HG03108 (cell line): ENCODE results near the gene OR11A1.

Experiments used
- ATAC-seq: cut with Tn5 transposase; IDR thresholded peaks from one replicate; pipeline ENCODE4 v1.9.1; 2021; ENCODE audit warnings: moderate library complexity; ENCODE audit not compliant: unreplicated experiment

Gene OR11A1

GRCh38 chr6:29399525-29399924 is 57.3 kb downstream of the OR11A1 start:
- ATAC-seq, result no peak

DNA sequence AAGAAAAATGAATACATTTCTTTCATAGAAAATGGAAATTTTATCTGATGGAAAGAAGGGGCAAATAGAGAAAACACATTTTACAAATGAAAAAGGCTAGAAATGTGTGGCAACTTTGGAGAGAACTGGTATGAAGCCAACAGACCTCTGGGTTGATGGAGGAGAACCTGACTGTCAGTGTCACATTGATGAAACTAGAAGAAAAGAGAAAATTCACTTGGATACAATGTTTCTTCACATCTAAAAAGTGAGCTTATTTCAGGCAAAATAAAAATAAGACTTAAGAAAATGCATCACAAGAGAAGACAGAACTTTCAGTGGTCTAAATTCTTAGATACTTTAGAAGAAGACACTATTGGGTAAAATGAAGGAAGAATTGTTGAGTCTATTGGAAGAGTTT is 61.5 kb downstream of the OR11A1 start, which contains the start of gene OR12D2:
Gene OR12D2, plus strand, starts transcription at position 301 of the 400 bp plus-strand sequence. CDS start 1,069 bp downstream, outside the sequence.
- no peak for ATAC-seq

- ATAC-seq, result no peak
Observed at GRCh38 chr6:29388533-29388932, 68.3 kb downstream of the OR11A1 start.

DNA sequence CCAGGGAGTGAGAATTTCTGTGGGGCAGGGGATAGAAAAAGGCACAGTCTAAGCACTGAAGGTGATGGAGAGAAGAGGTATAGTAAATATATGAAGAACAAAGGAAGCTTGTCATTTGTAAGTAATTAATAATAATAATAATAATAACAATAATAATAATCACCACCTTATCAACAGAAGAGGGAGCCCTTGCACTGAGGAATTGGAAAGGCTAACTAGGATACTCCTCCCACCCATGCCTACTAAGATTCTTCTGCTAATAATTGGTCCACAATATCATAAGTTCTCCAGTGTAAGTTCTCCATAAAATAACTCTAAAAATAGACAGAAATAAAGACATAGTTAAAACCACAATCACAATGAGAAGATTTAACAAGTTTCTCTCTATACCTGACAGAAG is 80.9 kb downstream of the OR11A1 start:
- ATAC-seq, result no peak
